Mammary epithelial cell (primary cell): ENCODE measurements around the gene TAP2.

Source experiments
- EZH2 ChIP-seq: IDR thresholded peaks from 2 replicates; pipeline ENCODE4 v1.6.1; 2012; ENCODE audit warnings: low read length, inconsistent platforms, borderline replicate concordance
- TF ChIP-seq, protein P1 (sequence below), 2 donors: IDR thresholded peaks in 1 of 2; conservative IDR thresholded peaks in 1 of 2; 2 replicates each; pipeline ENCODE4 v1.5.1; 2011 to 2012; ENCODE audit warnings: inconsistent platforms in 2 of 2, low read length in 2 of 2, mild to moderate bottlenecking in 2 of 2, control low read depth in 1 of 2, low read depth in 1 of 2; ENCODE audit not compliant: insufficient read depth in 1 of 2; ENCODE audit errors: extremely low read depth in 1 of 2

DNA sequence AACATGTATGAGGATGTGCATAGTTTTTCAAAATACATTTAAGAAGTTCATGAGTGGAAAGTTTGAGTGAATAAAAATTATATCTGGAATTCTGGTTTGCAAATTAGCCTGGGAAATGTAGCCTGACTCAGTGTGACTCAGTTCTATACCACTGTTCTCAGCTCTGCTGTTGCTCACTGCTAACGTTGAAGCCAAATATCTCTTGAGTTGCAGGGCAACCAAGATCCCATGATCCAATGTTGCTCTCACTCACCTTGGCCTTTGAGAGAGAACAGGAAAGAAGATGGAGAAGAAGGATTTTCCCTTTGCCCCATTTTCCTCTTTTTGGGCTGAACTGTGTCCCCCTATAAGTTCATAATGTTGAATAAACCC is 44.3 kb upstream of the TAP2 start:
- TF ChIP-seq, protein P1, sequence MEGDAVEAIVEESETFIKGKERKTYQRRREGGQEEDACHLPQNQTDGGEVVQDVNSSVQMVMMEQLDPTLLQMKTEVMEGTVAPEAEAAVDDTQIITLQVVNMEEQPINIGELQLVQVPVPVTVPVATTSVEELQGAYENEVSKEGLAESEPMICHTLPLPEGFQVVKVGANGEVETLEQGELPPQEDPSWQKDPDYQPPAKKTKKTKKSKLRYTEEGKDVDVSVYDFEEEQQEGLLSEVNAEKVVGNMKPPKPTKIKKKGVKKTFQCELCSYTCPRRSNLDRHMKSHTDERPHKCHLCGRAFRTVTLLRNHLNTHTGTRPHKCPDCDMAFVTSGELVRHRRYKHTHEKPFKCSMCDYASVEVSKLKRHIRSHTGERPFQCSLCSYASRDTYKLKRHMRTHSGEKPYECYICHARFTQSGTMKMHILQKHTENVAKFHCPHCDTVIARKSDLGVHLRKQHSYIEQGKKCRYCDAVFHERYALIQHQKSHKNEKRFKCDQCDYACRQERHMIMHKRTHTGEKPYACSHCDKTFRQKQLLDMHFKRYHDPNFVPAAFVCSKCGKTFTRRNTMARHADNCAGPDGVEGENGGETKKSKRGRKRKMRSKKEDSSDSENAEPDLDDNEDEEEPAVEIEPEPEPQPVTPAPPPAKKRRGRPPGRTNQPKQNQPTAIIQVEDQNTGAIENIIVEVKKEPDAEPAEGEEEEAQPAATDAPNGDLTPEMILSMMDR (conservative IDR thresholded peaks at IDR 0.05 in 1 of 2, IDR thresholded peaks at IDR 0.05 in 1 of 2; ENCODE audit: extremely low read depth in 1 of 2, insufficient read depth in 1 of 2, low read depth in 1 of 2, low read length in 2 of 2), result no peak
- TF ChIP-seq EZH2, result no peak
